GM23248 (cell line): ENCODE measurements around the gene FRMD5.

Experiments used
- EZH2 ChIP-seq: fragments of 200-600 bp; sonication (generic); IDR thresholded peaks from 2 replicates; pipeline ENCODE4 v1.6.1; 2018; ENCODE audit warnings: antibody characterized with exemption, mild to moderate bottlenecking; ENCODE audit not compliant: insufficient read depth, poor library complexity, severe bottlenecking
- EZH2phosphoT487 ChIP-seq: fragments of 200-600 bp; sonication (generic); IDR thresholded peaks from 2 replicates; pipeline ENCODE4 v1.6.1; 2018; ENCODE audit warnings: antibody characterized with exemption, moderate library complexity, mild to moderate bottlenecking, low read depth; ENCODE audit not compliant: insufficient read depth

- no peak for TF ChIP-seq EZH2phosphoT487
- TF ChIP-seq EZH2, result no peak
Observed at GRCh38 chr15:44183363-44183762, 11.7 kb downstream of the FRMD5 start.
